Transverse colon (tissue), 4 donors: Measurements from ENCODE around the gene SERPINB5.
"Not testable (repeated sequence)": the region's sequence is repeated elsewhere in the genome, so short reads cannot be mapped to it uniquely, and the experiment has no call there.

ENCODE experiments used
- EP300 ChIP-seq: sonication (generic); formaldehyde crosslinking; IDR thresholded peaks from one replicate; pipeline ENCODE4 v1.6.1; 2017; ENCODE audit warnings: antibody characterized with exemption, low read depth
- POLR2A ChIP-seq: fragments of 450-650 bp; IDR thresholded peaks from one replicate; pipeline ENCODE4 v1.6.1; 2016; ENCODE audit warnings: antibody characterized with exemption, mild to moderate bottlenecking, moderate library complexity
- POLR2AphosphoS5 ChIP-seq, 3 donors: sonication (generic); formaldehyde crosslinking; IDR thresholded peaks; one replicate each; pipeline ENCODE4 v1.6.1; 2016; ENCODE audit warnings: antibody characterized with exemption in 3 of 3
- TF ChIP-seq, protein P1 (sequence below), 5 experiments: fragments of 200-600 bp in 3 of 5; fragments of 450-650 bp in 2 of 5; sonication (generic) in 3 of 5; IDR thresholded peaks; 1 replicate in 2 of 5; 2 replicates in 3 of 5; pipeline ENCODE4 v1.5.1; 2016 to 2017; ENCODE audit warnings: antibody characterized with exemption in 5 of 5, inconsistent platforms in 3 of 5, mild to moderate bottlenecking in 2 of 5, moderate library complexity in 1 of 5

DNA sequence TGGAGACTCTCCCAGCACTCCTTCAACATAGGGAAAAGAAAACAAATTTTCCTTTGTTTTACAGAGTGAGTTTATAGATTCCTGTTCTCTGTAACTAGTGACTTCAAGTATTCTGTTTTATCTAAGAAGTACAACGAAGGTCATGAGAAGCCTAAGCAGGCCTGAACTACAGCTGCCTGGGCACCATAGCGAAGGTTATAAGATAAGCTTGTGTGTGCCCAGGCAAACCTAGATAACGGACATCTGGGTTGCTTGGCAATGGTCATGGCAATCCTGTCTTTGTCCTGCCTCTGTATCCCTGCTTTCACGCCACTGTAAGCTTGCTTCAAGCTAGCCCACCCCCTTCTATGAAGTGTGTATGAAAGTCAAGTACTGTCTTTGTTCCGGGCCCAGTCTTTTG lies 24.0 kb upstream of the SERPINB5 start:
- TF ChIP-seq POLR2AphosphoS5 (IDR thresholded peaks at IDR 0.05); EP300; POLR2A: not testable (repeated sequence)
- TF ChIP-seq, protein P1, sequence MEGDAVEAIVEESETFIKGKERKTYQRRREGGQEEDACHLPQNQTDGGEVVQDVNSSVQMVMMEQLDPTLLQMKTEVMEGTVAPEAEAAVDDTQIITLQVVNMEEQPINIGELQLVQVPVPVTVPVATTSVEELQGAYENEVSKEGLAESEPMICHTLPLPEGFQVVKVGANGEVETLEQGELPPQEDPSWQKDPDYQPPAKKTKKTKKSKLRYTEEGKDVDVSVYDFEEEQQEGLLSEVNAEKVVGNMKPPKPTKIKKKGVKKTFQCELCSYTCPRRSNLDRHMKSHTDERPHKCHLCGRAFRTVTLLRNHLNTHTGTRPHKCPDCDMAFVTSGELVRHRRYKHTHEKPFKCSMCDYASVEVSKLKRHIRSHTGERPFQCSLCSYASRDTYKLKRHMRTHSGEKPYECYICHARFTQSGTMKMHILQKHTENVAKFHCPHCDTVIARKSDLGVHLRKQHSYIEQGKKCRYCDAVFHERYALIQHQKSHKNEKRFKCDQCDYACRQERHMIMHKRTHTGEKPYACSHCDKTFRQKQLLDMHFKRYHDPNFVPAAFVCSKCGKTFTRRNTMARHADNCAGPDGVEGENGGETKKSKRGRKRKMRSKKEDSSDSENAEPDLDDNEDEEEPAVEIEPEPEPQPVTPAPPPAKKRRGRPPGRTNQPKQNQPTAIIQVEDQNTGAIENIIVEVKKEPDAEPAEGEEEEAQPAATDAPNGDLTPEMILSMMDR (IDR thresholded peaks at IDR 0.05) = not testable (repeated sequence)
